ENCODE data around the gene FOXA2.

FOXA2 gene

DNA sequence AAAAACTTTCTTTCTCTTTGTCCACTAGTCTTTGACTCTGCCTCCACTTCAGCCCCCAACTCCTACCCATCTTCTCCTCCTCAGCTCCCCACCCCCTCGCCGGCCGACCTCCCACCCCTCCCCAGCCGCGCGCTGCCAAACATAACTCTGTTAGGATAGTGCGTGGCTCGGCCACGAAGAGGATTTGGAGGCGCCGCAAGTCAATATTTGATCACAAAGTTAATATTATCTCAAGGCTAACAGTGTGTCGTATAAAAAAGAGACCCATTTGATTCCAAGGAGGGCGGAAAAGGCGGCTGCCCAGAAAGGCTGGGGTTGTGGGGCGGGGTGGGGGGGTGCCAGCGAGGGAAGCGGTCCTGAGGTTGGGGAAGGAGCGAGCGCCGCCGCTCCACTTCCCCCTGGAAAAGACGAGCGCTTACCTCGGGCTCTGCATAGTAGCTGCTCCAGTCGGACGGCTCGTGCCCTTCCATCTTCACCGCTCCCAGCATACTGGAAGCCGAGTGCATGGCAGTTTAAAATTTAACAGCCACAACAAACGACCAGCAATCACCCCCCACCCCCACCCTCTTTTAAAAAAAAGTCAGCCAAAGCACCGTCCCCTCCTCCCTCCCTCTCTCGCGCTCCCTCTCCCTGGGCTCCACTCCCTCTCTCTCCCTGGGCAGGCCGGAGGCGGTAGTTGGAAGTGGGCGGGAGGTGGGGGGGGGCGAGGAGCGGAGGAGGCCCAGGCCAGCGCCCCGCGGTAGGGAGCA is 425 bp downstream of the FOXA2 start:
- no peak for DNase-seq

DNA sequence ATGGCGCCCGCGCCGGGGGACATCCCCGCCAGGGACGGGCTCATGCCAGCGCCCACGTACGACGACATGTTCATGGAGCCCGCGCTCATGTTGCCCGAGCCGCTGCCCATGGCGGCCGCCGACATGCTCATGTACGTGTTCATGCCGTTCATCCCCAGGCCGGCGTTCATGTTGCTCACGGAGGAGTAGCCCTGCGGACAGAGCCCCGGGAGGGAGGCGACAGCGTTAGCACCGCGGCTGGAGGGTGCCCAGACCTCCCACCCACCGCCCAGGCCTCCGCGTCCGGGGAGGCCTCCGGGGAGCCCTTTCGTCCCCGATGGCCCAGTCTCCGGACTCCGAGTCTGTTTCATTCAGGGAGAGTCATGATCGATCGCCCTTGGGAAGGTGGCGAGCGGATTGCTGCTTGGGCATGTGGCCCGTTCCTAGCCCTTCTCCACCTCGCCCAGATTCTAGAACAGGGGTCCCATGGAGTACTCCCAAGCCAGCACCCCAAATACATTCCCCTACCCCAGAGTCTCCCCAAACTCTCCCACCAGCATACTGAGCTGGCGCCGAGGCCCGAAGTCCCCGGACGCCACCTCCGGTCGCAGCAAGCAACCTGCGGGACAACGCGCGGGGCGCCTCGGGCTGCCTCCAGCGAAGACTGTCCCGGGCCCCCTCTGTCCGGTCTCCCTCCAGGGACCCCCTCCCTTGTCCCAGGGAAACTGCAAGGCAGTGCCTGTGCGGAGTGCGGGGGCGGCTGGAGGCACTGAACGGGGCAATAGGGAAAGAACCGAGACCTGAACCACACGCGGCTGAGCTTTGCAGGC is 1.2 kb downstream of the FOXA2 start:
- DNase-seq: no peak

DNA sequence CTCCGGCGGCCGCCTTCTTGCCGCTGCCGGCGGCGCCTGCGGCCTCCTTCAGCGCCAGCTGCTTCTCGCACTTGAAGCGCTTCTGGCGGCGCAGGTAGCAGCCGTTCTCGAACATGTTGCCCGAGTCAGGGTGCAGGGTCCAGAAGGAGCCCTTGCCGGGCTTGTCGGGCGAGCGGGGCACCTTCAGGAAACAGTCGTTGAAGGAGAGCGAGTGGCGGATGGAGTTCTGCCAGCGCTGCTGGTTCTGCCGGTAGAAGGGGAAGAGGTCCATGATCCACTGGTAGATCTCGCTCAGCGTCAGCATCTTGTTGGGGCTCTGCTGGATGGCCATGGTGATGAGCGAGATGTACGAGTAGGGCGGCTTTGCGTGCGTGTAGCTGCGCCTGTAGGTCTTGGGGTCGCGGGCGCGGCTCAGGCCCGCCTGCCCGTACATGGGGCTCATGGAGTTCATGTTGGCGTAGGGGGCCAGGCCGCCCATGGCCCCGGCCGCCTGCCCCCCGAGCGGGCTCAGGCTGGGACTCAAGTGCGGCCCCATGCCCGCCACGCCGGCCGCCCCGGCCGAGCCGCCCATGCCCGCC is 1.9 kb downstream of the FOXA2 start:
- DNase-seq: no peak

DNA sequence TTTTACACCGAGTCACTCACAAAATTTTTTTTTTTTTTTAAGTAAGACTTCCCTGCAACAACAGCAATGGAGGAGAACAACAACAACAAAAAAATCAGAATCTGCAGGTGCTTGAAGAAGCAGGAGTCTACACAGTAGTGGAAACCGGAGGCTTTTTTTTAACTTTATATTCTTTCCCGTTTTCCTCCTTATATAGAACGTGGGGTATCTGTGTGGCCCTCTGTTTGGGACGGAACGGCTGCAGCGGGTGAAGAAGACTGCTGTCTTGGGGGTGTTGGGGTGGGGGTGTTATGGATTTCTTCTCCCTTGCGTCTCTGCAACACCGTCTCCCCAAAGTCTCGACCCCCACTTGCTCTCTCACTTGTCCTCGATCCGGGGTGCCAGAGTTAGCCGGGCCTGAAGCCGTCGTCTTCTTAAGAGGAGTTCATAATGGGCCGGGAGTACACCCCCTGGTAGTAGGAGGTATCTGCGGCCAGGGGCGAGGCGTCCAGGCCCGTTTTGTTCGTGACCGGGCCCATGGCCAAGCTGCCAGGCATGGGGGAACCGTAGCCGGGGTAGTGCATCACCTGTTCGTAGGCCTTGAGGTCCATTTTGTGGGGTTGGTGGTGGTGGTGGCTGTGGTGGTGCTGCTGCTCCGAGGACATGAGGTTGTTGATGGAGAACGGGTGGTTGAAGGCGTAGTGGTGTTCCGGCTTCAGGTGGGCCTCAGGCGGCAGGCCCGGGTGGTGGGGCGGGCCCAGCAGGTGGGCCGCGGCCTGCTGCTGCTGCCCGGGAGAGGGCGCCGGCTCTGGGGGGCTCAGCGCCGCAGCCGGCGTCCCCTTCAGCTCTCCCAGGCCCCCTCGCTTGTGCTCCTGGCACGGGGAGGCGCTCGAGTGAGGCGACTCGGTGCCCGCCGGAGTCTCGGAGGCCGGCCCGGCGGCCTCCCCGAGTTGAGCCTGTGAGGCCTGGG is 2.7 kb downstream of the FOXA2 start:
- no peak for DNase-seq

DNA sequence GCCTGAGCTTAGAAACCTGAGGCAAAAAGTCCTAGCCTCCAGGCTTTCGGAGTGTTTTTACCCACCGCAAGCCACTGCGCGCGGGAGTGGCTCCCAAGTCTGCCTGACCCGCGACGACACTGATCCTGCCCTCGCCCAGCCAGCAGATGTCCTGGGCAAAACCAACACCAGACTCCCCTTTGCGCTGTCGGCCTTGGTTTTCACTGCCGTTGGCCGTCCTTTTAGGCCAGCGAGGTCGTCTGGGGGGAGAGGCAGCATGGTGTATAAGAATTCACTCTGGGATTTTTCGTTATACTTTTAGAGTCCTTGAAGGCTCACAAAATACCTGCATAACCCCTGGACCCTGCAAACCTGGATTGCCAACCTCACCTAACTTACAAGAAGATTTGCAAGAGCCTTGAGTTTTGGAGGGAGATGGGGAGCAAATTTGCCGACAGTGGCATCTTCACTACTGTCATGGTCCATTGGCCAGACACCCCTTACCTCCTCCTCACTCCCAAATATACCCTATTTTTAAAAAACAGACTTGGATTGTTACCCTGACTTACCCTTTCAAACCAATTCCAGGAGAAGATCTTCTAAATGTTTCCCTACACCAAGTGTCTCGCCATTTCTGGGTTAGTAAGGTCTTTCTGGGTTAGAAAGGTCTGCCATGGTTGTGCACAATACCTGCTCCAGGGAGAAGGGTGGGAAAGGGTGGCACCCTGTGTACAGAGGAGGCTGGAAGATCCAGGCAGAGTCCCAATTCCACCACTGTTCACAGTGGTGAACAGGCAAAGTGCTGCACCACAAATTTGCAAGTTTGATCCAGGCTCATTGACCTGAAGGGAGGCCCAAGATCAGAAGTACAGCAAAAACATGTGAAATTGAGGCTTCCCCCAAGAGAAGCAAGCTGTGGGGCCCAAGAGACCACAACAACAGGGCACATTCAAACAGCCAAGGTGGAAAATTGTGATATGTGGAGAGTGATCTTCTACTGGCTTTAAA is 4.4 kb downstream of the FOXA2 start:
- DNase-seq: no peak

DNA sequence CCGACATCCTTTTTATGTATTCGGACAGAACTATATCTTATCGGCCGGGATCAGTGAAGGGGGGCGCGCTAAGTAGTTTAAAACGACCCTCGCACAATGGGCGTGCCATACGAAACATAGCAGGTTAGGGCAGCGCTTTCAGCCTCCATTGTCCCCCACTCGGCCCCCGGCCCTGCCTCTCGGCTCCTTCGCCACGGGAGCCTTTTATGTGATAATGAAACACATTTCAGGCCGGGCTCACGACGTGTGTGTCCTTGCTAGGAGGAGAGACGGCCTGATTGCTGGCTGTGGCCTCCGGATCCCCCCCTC is 5.3 kb downstream of the FOXA2 start:
- DNase-seq: no peak

DNA sequence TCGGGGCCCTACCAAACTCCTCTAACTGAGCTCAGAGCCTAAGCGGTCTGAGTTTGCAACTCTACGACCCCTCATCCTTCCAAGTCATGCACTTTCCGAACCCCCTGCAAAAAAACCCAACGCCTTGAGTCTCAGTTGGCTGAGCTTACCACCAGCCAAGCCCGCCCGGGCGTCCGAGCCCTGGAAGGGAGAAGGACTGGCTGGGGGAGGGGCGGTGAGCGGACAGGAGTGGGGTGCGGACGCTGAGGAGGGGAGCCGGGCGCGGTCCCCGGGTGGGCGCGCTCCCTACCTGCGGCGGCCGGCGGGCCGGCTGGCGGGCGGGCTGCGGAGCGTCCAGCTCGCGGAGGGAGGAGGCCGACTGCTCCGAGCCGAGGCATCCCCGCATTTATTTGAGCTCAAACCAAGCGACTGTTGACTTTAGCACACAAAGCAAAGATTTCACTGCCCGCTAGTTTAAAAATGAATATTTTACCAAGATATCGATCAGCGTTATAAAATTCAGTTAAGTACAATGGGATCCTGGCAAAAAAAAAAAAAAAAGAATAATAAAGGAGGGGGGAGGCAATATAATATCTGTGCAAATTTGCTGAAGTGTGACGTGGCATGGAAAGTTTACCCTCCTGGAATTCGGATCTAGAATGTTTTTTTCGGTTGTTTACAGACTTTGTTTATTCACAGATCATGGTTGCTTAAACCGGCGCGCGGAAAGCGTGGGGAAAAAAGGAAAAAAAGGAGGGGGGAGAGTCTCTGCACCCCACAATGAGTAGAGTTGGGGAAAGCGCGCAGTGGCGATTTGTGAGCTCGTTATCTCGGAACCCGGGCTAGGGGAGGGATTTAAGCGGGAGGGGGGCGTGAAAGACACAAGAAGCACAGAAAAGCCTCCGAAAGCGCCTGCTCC is 5.9 kb downstream of the FOXA2 start:
- DNase-seq: no peak

DNA sequence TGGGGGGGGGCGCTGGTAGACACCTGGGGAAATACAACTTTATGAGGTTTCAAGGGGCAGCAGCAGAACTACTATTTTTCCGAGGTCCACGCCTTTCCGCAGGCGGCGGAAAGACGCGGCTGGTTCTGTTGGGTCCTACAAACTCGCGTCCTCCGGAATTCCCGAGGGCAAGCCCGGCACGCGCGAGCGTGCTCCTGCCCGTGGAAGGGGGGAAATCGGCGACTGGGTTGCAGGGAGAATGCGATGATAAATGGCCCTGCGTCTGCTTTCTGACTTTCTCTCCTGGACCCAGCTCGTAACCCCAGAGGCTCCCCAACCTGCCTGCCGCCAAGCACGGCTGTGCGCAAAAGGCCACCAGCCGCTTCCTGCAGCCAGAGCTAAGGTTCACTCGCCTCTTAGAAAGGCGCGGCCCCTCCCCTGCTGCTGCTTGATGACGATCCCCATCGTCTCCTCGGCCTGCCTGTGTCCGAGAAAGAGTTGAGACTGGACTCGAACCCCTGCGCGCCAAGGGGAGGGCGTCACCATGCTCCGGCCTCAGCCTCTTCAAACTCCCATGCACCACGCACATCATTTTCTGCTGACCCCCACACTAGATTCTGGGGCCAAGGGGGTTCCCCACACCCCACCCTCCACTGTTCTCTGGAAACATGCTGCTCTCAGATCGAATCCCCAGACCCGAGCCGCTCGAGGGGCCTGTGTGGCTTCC is 6.7 kb downstream of the FOXA2 start:
- DNase-seq: no peak

DNA sequence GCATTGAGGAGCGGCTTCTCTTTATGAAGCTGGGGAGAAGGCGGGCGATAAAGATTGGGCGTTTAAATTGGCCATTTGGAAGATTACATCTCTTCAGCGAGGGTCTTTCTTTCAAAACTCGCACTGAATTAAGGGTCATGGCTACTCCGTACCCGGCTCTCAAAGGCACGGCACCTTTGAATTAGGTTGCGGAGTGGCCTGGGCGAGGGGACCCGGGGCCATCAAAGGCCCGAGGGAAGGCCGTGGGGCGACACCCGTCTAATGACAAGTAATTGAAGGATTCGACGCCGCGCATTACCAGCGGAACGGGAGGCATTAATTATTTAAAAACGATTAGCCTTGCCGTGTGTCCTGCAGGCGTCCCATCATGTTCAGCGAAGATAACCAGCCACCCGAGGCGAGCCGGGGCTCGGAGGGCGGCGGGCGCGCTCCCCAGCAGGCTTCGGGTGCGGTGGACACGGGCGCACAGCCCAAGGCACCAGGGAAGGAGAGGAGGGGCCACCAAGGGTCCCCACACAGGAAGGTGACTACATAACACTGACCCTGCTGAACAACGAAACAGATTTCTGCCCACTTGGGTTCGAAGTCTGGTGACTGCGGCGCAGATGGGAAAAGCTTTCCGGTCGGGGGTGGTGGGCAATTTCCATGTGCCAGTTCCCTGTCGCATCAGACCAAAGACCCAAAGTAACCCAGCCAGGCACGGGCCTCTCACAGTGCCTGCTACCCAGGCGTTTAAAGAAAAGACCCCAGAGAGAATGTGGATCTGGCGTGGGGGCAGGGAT is 7.4 kb downstream of the FOXA2 start:
- DNase-seq: no peak

DNA sequence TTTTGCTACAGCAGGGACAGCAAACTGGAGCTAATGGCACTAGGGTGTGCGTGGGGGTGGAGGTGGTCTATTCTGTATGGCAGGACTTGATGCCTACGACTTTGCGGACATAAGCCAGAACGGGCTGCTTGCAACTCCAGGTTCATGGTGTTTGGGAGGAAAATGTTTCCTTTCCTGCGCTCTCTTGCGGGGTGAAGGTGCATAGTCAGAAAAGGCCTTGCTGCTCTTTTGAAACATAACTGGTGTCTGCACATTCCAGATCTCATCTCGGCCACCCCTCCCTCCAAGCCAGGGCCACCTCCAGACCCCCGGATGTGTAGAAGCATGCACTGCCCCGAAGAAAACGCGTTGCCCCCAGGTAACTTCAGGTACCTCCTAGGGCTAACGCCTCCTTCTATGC is 8.1 kb downstream of the FOXA2 start:
- no peak for DNase-seq

DNA sequence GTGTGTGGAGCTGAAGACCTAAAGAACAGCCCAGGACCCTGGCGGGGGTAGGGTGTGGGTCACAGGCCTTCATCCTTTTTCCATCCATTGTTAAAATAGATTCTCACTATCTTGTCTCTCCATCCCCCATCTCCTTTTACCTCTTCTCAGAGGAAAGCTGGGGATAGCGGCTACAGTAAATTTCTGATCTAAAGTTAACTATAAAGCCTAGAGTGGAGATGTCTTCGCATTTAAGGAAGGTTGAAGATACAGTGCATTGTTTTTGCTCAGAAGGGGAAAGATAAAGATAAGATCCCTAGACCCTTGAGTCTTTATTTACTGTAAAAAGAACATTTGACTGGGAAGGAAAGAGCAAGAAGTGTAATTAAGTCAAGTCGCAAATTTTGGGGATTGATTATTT is 8.6 kb downstream of the FOXA2 start:
- DNase-seq: no peak

DNA sequence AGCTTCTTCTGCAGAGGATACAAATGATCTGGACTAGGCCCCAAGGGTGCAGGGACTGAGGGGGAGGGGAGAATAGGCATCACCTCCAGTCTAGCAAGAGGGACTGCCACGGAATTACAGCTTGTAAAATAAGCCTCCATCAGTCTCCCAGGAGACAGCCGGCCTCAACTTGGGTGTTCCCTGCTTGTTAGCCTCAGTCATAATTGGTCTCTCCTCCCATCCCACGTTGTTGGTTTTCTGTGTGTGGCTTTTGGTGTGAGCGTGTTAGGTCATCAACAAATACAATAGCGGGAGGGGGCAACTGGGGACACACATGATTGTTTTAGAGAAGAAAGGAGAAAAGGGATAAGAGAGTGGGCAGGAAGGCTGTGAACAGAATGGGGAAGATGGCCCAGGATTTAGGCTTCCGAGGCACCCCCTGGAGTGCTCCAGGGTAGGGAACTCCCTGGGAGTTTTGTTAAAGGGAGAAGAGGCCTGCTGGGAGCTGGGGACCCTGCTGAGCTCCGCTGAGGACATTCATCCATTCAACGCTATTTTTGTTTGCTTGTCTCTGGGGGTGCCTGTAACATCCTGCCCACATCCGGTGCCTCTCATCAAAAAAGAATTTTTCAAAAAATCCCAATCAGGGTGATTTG is 9.2 kb downstream of the FOXA2 start:
- DNase-seq: no peak

DNA sequence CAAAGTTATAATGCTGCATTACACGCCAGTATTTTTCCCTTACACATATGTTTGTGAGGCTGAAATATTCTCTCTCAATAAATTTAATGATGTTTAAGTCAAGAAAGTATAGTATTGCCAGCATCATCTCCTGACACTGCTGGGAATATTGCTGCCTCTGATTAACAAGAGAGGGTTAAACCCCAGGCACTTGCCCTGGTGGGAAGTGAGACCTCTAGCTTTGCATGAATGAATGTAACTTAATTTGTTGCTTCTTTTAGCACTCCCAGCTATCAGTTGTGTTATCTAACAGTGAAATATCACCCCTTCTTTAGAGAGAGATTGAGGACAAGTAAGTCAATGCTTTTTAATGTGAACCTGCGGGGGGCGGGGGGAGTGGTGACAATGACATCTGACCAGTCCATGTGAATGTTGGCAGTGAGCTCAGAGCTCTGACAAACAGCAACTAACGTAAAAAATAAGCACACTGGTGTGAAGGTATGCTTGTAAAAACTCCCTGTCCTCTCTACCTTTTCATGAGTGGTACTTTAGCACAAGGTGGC is 9.8 kb downstream of the FOXA2 start:
- DNase-seq: no peak

DNA sequence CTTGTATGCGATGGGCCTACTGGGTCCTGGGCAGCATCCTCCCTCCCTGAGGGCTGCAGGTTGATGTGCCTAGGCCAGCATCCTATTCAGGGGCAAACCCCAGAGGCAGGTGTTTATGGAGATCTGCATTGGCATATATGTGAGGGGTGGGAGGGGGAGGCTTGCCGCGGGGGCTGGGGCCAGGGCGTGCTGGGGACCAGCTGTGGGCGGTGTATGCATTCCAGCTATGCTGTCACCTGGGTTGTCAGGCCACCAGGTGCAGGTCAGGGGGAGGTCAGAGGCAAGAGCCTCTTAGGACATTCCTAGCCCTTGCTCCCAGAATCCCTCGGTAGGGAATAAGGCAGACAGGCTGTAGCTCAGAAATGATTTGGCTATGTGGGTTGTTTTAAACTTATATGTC is 11.9 kb downstream of the FOXA2 start:
- no peak for DNase-seq

DNA sequence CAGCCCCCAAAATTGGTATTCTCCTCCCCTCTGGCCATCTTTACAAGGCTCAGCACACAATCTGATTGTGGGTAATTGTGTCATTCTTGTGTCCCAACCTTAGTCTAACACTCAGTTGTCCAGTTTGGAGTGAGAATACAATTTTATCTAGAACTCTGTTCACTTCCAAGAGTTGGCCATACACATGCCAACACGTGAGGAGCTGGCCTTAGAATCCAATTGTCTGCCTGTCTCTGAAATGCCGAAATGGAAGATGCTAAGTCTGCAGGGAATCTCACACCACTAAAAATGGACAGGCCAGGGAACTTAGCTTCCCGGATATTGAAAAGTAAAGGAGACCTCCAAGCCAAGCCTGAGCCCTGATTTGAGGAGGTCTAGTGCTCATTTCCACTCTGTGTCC is 12.3 kb downstream of the FOXA2 start:
- DNase-seq: no peak

DNA sequence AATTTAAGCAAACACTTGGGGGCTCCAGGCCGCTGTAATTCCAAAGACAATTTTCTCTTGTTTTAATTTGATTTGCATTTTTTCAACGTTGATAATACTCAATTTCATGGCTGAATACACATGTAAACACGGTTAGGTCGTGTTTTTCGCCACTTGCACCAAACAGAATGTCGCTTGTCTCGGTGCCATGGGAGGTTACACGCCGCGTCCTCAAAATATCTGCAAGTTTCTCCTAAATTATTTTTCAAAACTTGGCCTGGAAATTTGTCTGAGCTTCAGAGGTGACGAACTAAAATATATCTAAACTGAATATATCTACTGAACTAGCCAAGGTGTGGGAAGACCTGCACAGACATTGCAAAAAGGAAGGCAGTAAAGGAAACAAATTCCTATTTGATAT is 15.0 kb downstream of the FOXA2 start:
- no peak for DNase-seq

DNA sequence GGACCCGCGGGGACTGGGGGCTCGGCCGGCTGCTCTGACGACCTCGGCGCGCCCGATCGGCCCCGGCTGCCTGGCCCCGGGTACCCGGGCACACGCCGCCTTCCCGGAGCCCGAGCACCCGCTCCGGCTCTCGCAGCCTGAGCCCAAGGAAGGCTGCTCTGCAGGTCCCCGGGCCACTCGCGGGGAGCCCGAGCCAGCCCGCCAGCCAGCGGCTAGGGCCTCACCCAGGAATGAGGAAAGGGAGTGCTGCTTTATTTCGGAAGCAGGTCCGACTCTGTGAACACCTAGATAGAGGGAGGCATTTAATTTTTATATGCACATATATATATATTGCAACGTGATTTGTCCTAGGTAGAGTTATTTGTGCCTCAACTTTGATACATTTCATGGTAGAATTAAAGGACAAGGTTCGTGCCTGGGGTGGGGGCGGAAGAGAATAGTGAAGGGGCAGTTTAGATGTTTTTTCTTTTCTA is 15.5 kb downstream of the FOXA2 start:
- DNase-seq: no peak
